ENCODE results near the gene SH2D7.

- TF ChIP-seq POLR2A (IDR thresholded peaks at IDR 0.05) (no peak), CTCF (IDR thresholded peaks at IDR 0.05) (no peak), POLR2AphosphoS5 (IDR thresholded peaks at IDR 0.05) (no peak)
Measured at GRCh38 chr15:78049691-78050440, 42.5 kb upstream of the SH2D7 start.
